Measurements from ENCODE around the gene ATXN2. TPM values are rescaled to one million over a fixed set of nuclear protein-coding genes. Genes with fewer than 3 reads are reported as not detected.
A peak's percentile ranks its signal among the peaks of the same experiment; 100 is the strongest.
"Not testable (repeated sequence)": the region's sequence is repeated elsewhere in the genome, so short reads cannot be mapped to it uniquely, and the experiment has no call there.

Gene ATXN2
- polyA plus RNA-seq, 6 donors from 2014 or later = 12.0 to 38.0 (median 20.3) TPM

DNA sequence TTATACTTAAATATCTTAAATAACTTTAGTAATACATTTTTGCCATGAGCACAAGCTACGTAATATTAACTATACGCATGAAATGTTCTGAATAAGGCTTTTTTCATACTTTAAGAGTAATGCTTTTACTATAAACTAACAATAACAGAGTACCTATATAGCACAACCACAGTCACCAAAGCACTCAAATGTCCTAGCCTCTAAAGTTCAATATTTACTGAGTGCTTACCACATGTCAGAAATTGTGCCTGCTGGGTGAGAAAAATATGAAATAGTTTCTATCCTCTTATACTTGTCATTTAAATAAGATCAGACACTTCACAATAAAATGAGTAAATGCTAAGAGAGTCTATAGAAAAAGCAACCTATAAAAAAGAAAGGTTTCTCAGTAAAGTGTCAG, 110.3 kb downstream of the ATXN2 start:
- DNase-seq (no peak), ATAC-seq (ENCODE audit: low read depth in 2 of 2) (no peak)
- H3K36me3 Mint-ChIP-seq = peaks cover 15 to 20% of the 10 kb centered on the region in 2 donors
- peak overlapping the region in 3 of 6 donors; percentile 4 to 80 (median 44) for H3K27ac Mint-ChIP-seq
- no peak overlapping the region for H3K4me3 Mint-ChIP-seq
- no peaks in the 10 kb centered on the region for H3K9me3 Mint-ChIP-seq
- H3K27me3 Mint-ChIP-seq = no peaks in the 10 kb centered on the region
- no peaks in the 10 kb centered on the region for H3K4me1 Mint-ChIP-seq

- no peak overlapping the region for H3K4me3 Mint-ChIP-seq
- H3K27me3 Mint-ChIP-seq = no peaks in the 10 kb centered on the region
- no peaks in the 10 kb centered on the region for H3K4me1 Mint-ChIP-seq
- DNase-seq (no peak), ATAC-seq (ENCODE audit: low read depth in 2 of 2) (no peak)
- no peak overlapping the region for H3K27ac Mint-ChIP-seq
- no peaks in the 10 kb centered on the region for H3K9me3 Mint-ChIP-seq
- peaks cover 15 to 20% of the 10 kb centered on the region in 2 donors for H3K36me3 Mint-ChIP-seq
Observed at GRCh38 chr12:111488271-111488670, 110.8 kb downstream of the ATXN2 start.

- peak in 1 of 2 donors; percentile 25 for ATAC-seq (ENCODE audit: low read depth in 2 of 2)
- H3K9me3 Mint-ChIP-seq = no peaks in the 10 kb centered on the region
- no peaks in the 10 kb centered on the region for H3K27me3 Mint-ChIP-seq
- peak overlapping the region in 1 of 6 donors; percentile 34 for H3K27ac Mint-ChIP-seq
- peaks cover 9 to 12% of the 10 kb centered on the region in 2 donors for H3K36me3 Mint-ChIP-seq
- no peak for DNase-seq
- H3K4me1 Mint-ChIP-seq = peaks cover 0 to 3% (median 0%) of the 10 kb centered on the region in 3 donors
- H3K4me3 Mint-ChIP-seq = no peak overlapping the region
Observed at GRCh38 chr12:111482462-111482861, 116.7 kb downstream of the ATXN2 start.

DNA sequence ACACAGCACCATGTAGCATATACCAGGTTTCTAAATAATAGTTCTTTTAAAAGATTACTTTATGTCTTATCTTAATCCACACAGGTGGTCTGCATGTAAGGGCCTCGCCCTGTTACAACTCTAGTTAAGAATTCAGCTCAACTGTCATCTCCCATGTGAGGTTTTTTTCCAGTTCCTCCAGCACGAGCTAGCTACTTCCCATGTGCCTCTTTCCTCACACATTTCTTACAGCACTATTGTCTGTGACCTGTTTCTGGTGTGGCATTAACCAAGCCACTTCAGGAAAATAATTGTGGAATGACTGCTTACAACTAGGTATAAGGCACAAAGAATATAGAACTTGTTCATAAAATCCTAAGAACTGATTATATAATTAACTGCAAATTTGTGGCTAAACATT, 127.9 kb downstream of the ATXN2 start:
- Mint-ChIP-seq H3K36me3 (peaks cover 8 to 32% of the 10 kb centered on the region in 2 donors), H3K27ac (peak overlapping the region in 2 of 6 donors; percentile 5 to 24), H3K27me3 (no peaks in the 10 kb centered on the region), H3K9me3 (no peaks in the 10 kb centered on the region), H3K4me1 (peaks cover 0 to 4% (median 0%) of the 10 kb centered on the region in 3 donors), H3K4me3 (no peak overlapping the region)
- ATAC-seq (ENCODE audit: low read depth in 2 of 2) (no peak), DNase-seq (no peak)

- Mint-ChIP-seq H3K4me3 (no peak overlapping the region), H3K27me3 (no peaks in the 10 kb centered on the region), H3K9me3 (no peaks in the 10 kb centered on the region), H3K4me1 (peaks cover 0 to 4% (median 0%) of the 10 kb centered on the region in 3 donors), H3K36me3 (peaks cover 6 to 27% of the 10 kb centered on the region in 2 donors), H3K27ac (no peak overlapping the region)
- DNase-seq = no peak
- ATAC-seq (ENCODE audit: low read depth in 2 of 2) = no peak
Observed at GRCh38 chr12:111469401-111469800, 129.7 kb downstream of the ATXN2 start.

DNA sequence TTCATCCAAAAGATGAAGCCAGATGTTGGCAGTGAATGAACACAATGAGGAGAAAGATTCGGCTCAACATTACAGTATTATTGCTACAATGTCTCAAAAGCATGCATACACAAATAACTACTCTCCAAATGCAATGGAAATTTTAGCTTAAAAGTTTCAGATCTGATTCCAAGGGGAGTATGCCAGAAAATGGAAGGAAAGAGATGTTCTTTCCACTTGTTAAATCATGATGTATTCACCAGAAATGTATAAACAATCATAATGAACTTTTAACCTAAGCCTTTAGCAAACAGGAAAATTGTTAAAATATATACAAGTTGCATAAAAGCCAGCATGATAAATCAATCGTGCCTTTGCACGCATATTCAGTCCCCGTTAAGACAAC, 131.3 kb downstream of the ATXN2 start:
- H3K4me1 Mint-ChIP-seq = peaks cover 0 to 9% (median 0%) of the 10 kb centered on the region in 3 donors
- H3K27ac Mint-ChIP-seq = no peak overlapping the region
- H3K36me3 Mint-ChIP-seq = peaks cover 0 to 18% of the 10 kb centered on the region in 2 donors
- H3K27me3 Mint-ChIP-seq = no peaks in the 10 kb centered on the region
- H3K9me3 Mint-ChIP-seq = no peaks in the 10 kb centered on the region
- ATAC-seq (ENCODE audit: low read depth in 2 of 2) (no peak), DNase-seq (no peak)
- H3K4me3 Mint-ChIP-seq = no peak overlapping the region

DNA sequence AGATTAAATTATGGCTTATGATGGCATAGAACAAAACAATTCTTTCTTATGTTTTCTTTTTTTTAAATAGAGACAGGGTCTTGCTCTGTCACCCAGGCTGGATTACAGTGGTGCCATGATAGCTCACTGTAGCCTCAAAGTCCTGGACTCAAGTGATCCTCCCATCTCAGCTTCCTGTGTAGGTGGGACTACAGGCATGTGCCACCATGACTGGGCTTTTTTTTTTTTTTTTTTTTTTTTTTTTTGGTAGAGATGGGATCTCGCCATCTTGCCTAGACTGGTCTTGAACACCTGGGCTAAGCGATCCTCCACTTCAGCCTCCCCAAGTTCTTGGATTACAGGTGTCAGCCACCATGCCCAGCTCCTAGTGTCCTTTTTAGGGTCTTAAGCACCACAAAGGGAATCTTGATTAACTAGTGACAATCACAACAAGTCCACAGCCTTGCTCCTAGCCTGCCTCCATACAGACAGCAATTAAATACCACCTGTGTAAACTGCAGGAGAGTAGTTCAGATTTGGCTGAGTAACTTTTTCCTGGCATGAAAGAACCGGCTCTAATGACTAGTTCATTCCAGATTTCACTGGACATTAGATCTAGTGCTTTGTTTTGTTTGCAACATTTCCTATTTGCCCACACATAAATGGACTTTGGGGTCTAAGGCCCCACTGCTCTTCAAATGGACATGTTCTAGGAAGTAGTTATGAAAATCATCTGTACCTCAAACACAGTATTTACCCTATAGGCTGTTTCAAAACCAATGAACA, 131.8 kb downstream of the ATXN2 start:
- DNase-seq (no peak), ATAC-seq (ENCODE audit: low read depth in 2 of 2) (no peak)
- H3K4me3 Mint-ChIP-seq = no peak overlapping the region
- no peaks in the 10 kb centered on the region for H3K9me3 Mint-ChIP-seq
- peak overlapping the region in 1 of 6 donors; percentile 74 for H3K27ac Mint-ChIP-seq
- H3K4me1 Mint-ChIP-seq = peaks cover 3 to 14% (median 5%) of the 10 kb centered on the region in 3 donors
- peaks cover 0 to 18% of the 10 kb centered on the region in 2 donors for H3K36me3 Mint-ChIP-seq
- H3K27me3 Mint-ChIP-seq = no peaks in the 10 kb centered on the region

- H3K36me3 Mint-ChIP-seq = no peaks in the 10 kb centered on the region
- no peak for ATAC-seq (ENCODE audit: low read depth in 2 of 2)
- peak overlapping the region in 1 of 8 donors; percentile 15 for H3K4me3 Mint-ChIP-seq
- H3K9me3 Mint-ChIP-seq = no peaks in the 10 kb centered on the region
- H3K27me3 Mint-ChIP-seq = no peaks in the 10 kb centered on the region
- no peak for DNase-seq
- H3K27ac Mint-ChIP-seq = peak overlapping the region in 3 of 6 donors; percentile 19 to 96 (median 44)
- peaks cover 4 to 15% (median 7%) of the 10 kb centered on the region in 3 donors for H3K4me1 Mint-ChIP-seq
Observed at GRCh38 chr12:111462210-111462769, 136.8 kb downstream of the ATXN2 start.

- not testable (repeated sequence) for ATAC-seq (ENCODE audit: low read depth in 2 of 2); H3K27ac Mint-ChIP-seq; H3K36me3 Mint-ChIP-seq; H3K9me3 Mint-ChIP-seq; H3K4me3 Mint-ChIP-seq; DNase-seq; H3K27me3 Mint-ChIP-seq
- H3K4me1 Mint-ChIP-seq = peaks cover 7 to 15% (median 8%) of the 10 kb centered on the region in 3 donors
Observed at GRCh38 chr12:111460111-111460510, 139.0 kb downstream of the ATXN2 start.

DNA sequence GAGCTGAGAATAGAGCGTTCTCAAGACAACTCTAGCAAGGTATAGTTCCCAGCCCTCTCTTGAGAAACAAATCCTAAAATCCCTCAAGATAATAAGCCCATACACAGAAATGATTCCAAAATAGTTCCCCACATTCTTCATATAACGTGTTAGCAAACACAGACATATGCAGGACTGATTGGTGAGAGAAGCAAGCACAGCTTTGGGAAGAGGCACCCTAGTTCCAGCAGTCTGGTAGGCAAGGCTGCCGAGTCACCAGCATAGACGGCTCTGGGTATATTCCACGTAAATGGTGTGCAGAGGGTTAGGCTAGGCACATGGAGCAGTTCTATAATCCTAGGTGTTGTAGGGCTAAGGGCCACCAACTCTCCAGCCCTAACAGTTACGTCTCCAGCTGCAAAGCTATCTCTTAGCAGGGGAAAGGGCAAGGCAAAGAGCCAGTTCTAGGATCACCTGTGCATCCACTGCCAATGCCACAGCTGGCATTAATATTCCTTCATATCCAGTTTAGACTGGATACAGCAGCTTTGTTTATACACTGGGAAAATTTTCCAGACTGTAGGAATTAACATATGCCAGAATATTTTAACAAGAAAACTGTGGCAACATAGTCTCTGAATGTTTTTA, 140.5 kb downstream of the ATXN2 start:
- no peak for DNase-seq
- ATAC-seq (ENCODE audit: low read depth in 2 of 2) = no peak
- no peak overlapping the region for H3K4me3 Mint-ChIP-seq
- H3K36me3 Mint-ChIP-seq = peaks cover 0 to 5% of the 10 kb centered on the region in 2 donors
- H3K4me1 Mint-ChIP-seq = peaks cover 7 to 12% (median 8%) of the 10 kb centered on the region in 3 donors
- H3K27ac Mint-ChIP-seq = peak overlapping the region in 4 of 6 donors; percentile 21 to 78 (median 39)
- no peaks in the 10 kb centered on the region for H3K9me3 Mint-ChIP-seq
- no peaks in the 10 kb centered on the region for H3K27me3 Mint-ChIP-seq

DNA sequence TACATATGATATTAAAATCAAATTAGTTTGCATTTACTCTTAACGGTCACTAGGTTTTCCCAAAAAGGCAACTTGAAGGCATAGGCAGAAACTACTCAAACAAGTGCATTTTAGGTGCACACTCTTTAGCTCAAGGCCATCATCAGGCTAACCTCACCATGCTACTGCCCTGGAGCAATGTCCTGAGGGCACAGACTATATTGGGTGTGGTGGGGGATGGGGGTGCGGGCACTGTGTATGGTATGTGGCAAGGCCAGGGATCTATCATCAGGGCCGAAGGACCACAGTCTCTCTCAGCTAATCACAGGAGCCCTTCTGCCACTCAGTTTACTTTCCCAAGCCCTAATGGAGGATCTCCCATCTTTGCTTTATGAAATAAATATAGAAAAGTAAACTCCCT, 141.5 kb downstream of the ATXN2 start:
- Mint-ChIP-seq H3K27ac (peak overlapping the region in 1 of 6 donors; percentile 18), H3K4me3 (no peak overlapping the region), H3K27me3 (no peaks in the 10 kb centered on the region), H3K36me3 (peaks cover 0 to 5% of the 10 kb centered on the region in 2 donors), H3K9me3 (no peaks in the 10 kb centered on the region), H3K4me1 (peaks cover 4 to 8% (median 5%) of the 10 kb centered on the region in 3 donors)
- ATAC-seq (ENCODE audit: low read depth in 2 of 2) (no peak), DNase-seq (no peak)

GRCh38 chr12:111457071-111457470, 142.0 kb downstream of the ATXN2 start:
- no peak overlapping the region for H3K27ac Mint-ChIP-seq
- no peaks in the 10 kb centered on the region for H3K27me3 Mint-ChIP-seq
- H3K4me1 Mint-ChIP-seq = peaks cover 0 to 4% (median under 1%) of the 10 kb centered on the region in 3 donors
- no peak overlapping the region for H3K4me3 Mint-ChIP-seq
- DNase-seq = no peak
- H3K36me3 Mint-ChIP-seq = peaks cover 0 to 5% of the 10 kb centered on the region in 2 donors
- ATAC-seq (ENCODE audit: low read depth in 2 of 2) = no peak
- no peaks in the 10 kb centered on the region for H3K9me3 Mint-ChIP-seq

- Mint-ChIP-seq H3K27ac (peak overlapping the region in 3 of 6 donors; percentile 30 to 71 (median 36)), H3K9me3 (no peaks in the 10 kb centered on the region), H3K4me1 (peaks cover 4 to 8% (median 6%) of the 10 kb centered on the region in 3 donors), H3K4me3 (no peak overlapping the region), H3K36me3 (peaks cover 0 to 5% of the 10 kb centered on the region in 2 donors), H3K27me3 (no peaks in the 10 kb centered on the region)
- DNase-seq = no peak
- no peak for ATAC-seq (ENCODE audit: low read depth in 2 of 2)
Observed at GRCh38 chr12:111455448-111456320, 143.4 kb downstream of the ATXN2 start.

Measured in naive B cell (primary cell).